ENCODE data around the gene PCDHA1.

Gene PCDHA1

GRCh38 chr5:140857987-140858240, 72.0 kb downstream of the PCDHA1 start:
- POLR2A ChIA-PET: no interaction called here
- Histone ChIP-seq H3K4me1 (ENCODE audit: control insufficient read depth, insufficient read depth, low read length) (no peaks in the 10 kb centered on the region), H3K9me3 (ENCODE audit: control insufficient read depth, insufficient read depth, low read depth, low read length) (no peaks in the 10 kb centered on the region; the same call in none of the 2 replicates), H3K27ac (ENCODE audit: extremely low read depth, low read depth, low read length) (no peak overlapping the region), H3K4me3 (ENCODE audit: low read depth, low read length) (no peak overlapping the region), H3K36me3 (ENCODE audit: control insufficient read depth in 2 of 2, insufficient read depth in 1 of 2, low read length in 2 of 2) (no peaks in the 10 kb centered on the region)
- TF ChIP-seq ZNF311 (tag by site-specific recombination; IDR thresholded peaks at IDR 0.05; ENCODE audit: borderline replicate concordance) (no peak), ZBTB26 (tag by site-specific recombination; optimal IDR thresholded peaks at IDR 0.05) (no peak), ZBTB48 (tag by site-specific recombination; IDR thresholded peaks at IDR 0.05) (no peak), ZNF335 (tag by site-specific recombination; conservative IDR thresholded peaks at IDR 0.05) (no peak), GLI2 (tag by site-specific recombination; IDR thresholded peaks at IDR 0.05; ENCODE audit: borderline replicate concordance, low read depth) (no peak), ZSCAN4 (tag by site-specific recombination; IDR thresholded peaks at IDR 0.05) (no peak), ZNF157 (tag by site-specific recombination; IDR thresholded peaks at IDR 0.05) (no peak), ZNF223 (tag by site-specific recombination; IDR thresholded peaks at IDR 0.05) (no peak), KLF16 (tag by site-specific recombination; IDR thresholded peaks at IDR 0.05) (no peak), ZNF510 (tag by site-specific recombination; IDR thresholded peaks at IDR 0.05; ENCODE audit: insufficient replicate concordance) (no peak), ZBTB49 (tag by site-specific recombination; IDR thresholded peaks at IDR 0.05; ENCODE audit: low read depth) (no peak), ZSCAN16 (tag by site-specific recombination; IDR thresholded peaks at IDR 0.05) (no peak), ZNF776 (tag by site-specific recombination; IDR thresholded peaks at IDR 0.05; ENCODE audit: borderline replicate concordance) (no peak), ZNF19 (tag by site-specific recombination; IDR thresholded peaks at IDR 0.05; ENCODE audit: low read depth) (no peak), PBX3 (CRISPR knock-in tag; IDR thresholded peaks at IDR 0.05) (no peak), BCL6B (tag by site-specific recombination; IDR thresholded peaks at IDR 0.05) (no peak), ZNF10 (tag by site-specific recombination; IDR thresholded peaks at IDR 0.05) (no peak), ZNF140 (tag by site-specific recombination; IDR thresholded peaks at IDR 0.05) (no peak), OSR2 (tag by site-specific recombination; IDR thresholded peaks at IDR 0.05) (no peak)
- CTCF ChIA-PET: no interaction called here
